CD4-positive, alpha-beta T cell treated with Interleukin-17A for 1 hour (primary cell): Measurements from ENCODE around the gene PQBP1.
A peak's percentile ranks its signal among the peaks of the same experiment; 100 is the strongest.

Experiments used
- DNase-seq: peaks from one replicate; pipeline ENCODE4 v3.0.0-alpha.2; 2020

PQBP1 gene

GRCh38 chrX:48927123-48927522, 29.4 kb downstream of the PQBP1 start:
- DNase-seq: no peak

GRCh38 chrX:48927736-48928382, 30.1 kb downstream of the PQBP1 start:
- no peak for DNase-seq

- DNase-seq: no peak
Measured at GRCh38 chrX:48933757-48934156, 36.0 kb downstream of the PQBP1 start.

- peak; percentile 83 for DNase-seq
Measured at GRCh38 chrX:48934581-48935300, 37.0 kb downstream of the PQBP1 start.

- no peak for DNase-seq
Measured at GRCh38 chrX:48935301-48935670, 37.6 kb downstream of the PQBP1 start.

GRCh38 chrX:48936429-48937053, 38.8 kb downstream of the PQBP1 start:
- no peak for DNase-seq

- peak; percentile 93 for DNase-seq
Measured at GRCh38 chrX:48937054-48937907, 39.6 kb downstream of the PQBP1 start.

GRCh38 chrX:48938721-48939425, 41.1 kb downstream of the PQBP1 start:
- DNase-seq: peak; percentile 89

- DNase-seq: peak; percentile 57
Measured at GRCh38 chrX:48939524-48940228, 41.9 kb downstream of the PQBP1 start.

- DNase-seq: no peak
Measured at GRCh38 chrX:48940404-48940955, 42.8 kb downstream of the PQBP1 start.

GRCh38 chrX:48942895-48943294, 45.2 kb downstream of the PQBP1 start:
- DNase-seq: no peak

- peak; percentile 61 for DNase-seq
Measured at GRCh38 chrX:48945517-48946348, 48.0 kb downstream of the PQBP1 start.

GRCh38 chrX:48948589-48948988, 50.9 kb downstream of the PQBP1 start:
- DNase-seq: no peak
